ENCODE results near the gene MAPRE2.

GRCh38 chr18:35141077-35141476 lies 99.9 kb downstream of the MAPRE2 start:
- TF ChIP-seq CTCF (IDR thresholded peaks at IDR 0.05) (no peak), POLR2A (IDR thresholded peaks at IDR 0.05) (no peak)

Data from adrenal gland (tissue), 5 donors.